GM21526 (cell line): ENCODE measurements around the gene SCP2.

ENCODE experiments used
- ATAC-seq: cut with Tn5 transposase; IDR thresholded peaks from one replicate; pipeline ENCODE4 v1.9.1; 2021; ENCODE audit warnings: moderate library complexity; ENCODE audit not compliant: unreplicated experiment, low FRiP score

Gene SCP2

GRCh38 chr1:53077599-53077965 lies 150.5 kb downstream of the SCP2 start:
- no peak for ATAC-seq

GRCh38 chr1:53078333-53079101 lies 151.4 kb downstream of the SCP2 start:
- ATAC-seq = no peak

DNA sequence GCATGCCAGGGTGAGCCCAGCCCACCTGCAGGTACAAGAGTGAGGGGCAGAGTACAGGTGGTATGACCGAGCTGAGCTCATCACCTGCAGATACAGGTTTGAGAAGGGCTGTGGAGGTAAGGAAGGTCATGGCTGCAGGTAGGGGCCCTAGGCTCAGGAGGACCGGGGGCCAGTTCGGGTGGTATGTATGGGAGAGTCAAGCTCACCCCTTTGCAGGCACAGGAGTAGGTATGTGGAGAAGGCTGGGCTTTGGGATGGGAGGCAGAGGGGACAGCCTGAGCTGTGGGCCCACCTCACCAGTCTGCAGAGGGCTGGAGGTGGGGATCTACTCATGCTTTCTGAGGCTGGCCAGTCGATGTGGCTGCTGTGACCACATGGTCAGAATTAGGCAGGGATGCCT lies 152.2 kb downstream of the SCP2 start:
- no peak for ATAC-seq

DNA sequence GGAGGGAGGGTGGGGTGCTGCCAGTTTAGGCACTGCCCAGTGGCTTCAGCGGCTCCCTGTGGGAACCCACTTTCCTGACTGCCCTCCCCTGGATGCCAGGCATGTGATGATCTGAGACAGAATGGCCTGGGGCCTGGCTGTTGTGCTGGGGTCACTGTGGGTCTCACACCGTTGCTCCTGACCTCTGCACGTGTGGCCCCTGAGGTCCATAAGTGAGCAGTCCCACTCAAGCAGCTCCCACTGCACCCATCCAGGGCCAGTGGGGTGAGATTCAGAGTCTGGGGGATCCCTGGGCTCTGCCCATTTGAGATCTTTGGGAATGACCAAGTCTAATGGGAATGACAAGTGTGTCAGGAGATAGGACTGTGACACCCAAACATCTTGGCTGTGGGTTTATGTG lies 153.0 kb downstream of the SCP2 start:
- ATAC-seq = no peak

DNA sequence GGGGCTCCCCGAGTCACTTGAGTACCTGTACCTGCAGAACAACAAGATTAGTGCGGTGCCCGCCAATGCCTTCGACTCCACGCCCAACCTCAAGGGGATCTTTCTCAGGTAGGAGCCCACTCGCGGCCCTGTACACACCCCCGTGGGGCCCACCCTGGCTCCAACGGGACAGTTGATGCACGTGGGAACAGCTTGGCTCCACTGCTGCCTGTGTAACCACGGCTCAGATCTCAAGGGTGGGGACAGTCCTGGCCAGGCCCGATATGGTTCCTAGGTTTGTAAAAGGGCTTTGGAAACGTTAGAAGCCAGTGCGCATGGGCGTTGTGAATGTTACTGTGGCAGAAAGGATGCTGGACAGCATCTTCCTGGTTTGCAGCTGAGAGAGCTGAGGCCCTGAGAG lies 153.7 kb downstream of the SCP2 start:
- no peak for ATAC-seq

GRCh38 chr1:53081384-53082066 lies 154.4 kb downstream of the SCP2 start:
- no peak for ATAC-seq

DNA sequence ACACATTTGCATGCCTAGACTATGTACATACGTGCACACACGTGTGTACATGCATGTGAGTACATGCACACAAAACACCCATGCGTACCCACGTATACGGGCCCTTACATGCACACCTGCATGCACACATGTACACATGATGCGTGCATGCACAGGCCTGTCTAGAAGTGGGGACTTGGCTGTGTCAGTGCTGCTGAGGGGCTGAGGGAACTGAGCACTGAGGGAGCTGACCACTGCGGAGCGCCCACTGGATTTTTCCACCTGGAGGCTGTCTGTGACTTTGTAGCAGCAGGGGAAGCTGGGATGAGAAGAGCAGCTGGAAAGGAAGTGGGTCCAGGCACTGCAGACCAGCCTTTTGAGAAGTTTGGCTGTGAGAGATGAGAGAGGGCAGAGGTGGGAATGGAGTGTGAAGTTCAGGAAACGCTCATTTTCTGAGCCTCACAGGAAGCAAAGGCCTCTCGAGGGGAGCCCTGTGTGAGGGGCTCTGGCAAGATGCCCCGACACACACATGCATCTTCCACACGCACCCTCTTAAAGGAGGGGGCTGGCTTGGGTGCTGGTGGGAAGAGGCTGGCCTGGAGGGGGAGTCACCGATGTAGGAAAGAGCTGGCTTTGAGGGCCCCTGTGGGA lies 155.9 kb downstream of the SCP2 start:
- ATAC-seq = no peak

- ATAC-seq = no peak
Observed at GRCh38 chr1:53083636-53084588, 156.8 kb downstream of the SCP2 start.

- no peak for ATAC-seq
Observed at GRCh38 chr1:53084589-53084971, 157.5 kb downstream of the SCP2 start.

GRCh38 chr1:53085405-53085804 lies 158.3 kb downstream of the SCP2 start:
- no peak for ATAC-seq

GRCh38 chr1:53086491-53087070 lies 159.5 kb downstream of the SCP2 start:
- no peak for ATAC-seq

- no peak for ATAC-seq
Observed at GRCh38 chr1:53087332-53088285, 160.5 kb downstream of the SCP2 start.

DNA sequence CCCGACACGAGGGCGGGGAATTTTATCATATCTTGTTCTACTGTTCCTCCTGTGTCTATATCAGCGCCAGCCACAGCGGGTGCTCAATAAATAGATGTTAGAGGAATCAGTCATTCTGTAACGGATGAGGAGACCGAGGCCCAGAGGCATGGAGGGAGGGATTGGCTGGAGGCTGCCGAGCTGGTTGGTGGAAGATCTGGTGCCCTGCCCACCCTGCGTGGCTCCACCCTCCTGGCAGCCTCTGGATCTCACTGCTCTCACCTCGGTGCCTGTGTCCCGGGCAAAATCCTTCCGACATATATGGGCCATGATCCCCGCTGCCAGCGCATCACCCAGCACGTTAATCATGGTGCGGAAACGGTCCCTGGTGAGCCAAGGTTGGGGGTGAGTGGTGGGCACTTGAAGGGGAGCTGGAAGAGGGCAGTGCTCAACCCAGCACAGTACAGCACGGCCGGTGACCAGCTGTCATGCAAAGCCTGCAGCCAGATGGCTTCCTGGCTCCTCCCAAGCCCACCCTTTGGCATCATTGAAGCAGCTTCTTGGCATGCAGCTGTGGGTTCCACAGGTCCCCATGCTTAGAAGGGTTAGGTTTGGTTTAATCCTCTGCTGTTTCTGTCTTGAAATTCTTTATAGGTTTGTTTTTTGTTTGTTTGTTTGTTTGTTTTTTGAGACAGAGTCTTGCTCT lies 161.7 kb downstream of the SCP2 start:
- ATAC-seq = no peak

DNA sequence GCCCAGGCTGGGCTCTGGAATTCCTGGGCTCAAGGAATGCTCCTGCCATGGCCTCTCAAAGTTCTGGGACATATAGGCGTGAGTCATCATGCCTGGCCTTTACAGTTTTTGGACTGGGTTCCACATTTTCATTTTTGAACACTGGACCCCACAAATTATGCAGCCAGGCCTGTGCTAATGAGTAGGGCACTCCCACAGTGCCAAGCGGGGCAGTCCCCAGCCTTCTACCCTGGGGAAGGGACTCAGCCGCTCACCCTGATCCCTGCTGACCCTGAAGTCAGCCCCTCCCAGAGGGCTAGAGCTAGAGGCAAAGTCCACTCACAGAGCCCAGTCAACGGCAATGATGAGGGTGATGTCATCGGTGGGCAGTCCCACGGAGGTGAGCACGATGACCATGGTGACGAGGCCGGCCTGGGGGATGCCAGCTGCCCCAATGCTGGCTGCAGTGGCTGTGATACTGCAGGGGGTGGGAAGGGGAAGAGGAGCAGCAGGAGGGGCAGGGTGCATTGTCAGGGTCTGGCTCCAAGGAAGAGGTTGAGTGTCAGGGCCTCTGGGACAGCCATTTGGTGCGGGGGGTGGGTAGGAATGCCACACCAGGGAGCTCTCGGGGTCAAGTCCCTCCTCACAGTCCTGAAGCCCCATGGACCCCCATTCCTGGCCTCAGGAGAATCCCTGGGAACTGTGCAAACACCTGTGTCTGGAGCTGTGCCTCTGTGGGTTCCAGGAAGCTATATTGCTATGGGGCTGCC lies 162.6 kb downstream of the SCP2 start:
- no peak for ATAC-seq

DNA sequence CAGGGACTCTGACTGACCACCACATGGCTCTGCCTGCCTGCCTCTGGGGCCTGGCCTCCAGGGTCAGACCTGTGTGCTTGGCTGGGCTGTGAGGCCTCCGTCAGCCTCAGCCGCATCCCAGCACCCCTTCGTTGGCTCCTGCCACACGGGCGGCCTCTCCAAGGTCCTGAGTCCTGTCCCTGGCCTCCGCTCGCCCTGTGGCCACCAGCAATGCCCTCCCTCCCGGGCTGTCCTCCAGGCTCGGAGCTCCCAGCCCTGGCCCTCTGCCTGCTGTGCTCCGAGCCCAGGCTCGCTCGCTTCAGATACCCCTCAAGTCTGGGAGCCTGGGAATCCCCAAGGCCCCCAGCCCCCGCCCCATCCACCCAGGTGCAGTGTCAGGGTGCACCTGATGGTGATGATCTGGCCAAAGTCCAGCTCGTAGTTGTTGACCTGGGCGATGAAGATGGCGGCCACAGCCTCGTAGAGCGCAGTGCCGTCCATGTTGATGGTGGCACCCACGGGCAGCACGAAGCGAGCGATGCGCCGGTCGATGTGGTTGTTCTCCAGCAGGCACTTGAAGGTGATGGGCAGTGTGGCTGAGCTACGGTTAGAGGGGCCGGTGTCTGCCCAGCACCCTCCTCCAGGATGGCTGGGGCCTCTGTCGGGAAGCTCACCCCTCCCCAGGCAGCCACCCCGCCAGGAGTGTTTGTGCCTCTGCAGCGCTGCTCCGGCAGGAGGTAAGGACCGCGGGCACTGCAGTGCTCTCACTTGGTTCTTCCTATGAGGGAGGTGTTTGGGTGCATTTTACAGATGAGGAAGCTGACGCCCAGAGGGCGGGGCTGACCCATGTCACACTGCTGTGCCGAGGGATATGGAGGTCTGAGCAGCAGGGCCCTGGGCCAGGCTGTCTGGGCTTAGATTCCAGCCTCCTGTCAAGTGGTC lies 163.4 kb downstream of the SCP2 start:
- no peak for ATAC-seq

GRCh38 chr1:53091841-53092645 lies 165.0 kb downstream of the SCP2 start:
- no peak for ATAC-seq
